ENCODE data around the gene DDAH1.
"Not testable (repeated sequence)": the region's sequence is repeated elsewhere in the genome, so short reads cannot be mapped to it uniquely, and the experiment has no call there.

DDAH1 gene

GRCh38 chr1:85470130-85470529, 5.2 kb upstream of the DDAH1 start:
- DNase-seq (ENCODE audit: low read depth), result not testable (repeated sequence)

GRCh38 chr1:85467929-85468540, 3.1 kb upstream of the DDAH1 start:
- no peak for DNase-seq (ENCODE audit: low read depth)

- no peak for DNase-seq (ENCODE audit: low read depth)
Observed at GRCh38 chr1:85467036-85467435, 2.1 kb upstream of the DDAH1 start.

- no peak for DNase-seq (ENCODE audit: low read depth)
Observed at GRCh38 chr1:85465786-85466134, 801 bp upstream of the DDAH1 start.

- DNase-seq (ENCODE audit: low read depth), result no peak
Observed at GRCh38 chr1:85464497-85465098, 361 bp downstream of the DDAH1 start.

GRCh38 chr1:85463731-85464496, 1.0 kb downstream of the DDAH1 start:
- no peak for DNase-seq (ENCODE audit: low read depth)

GRCh38 chr1:85462931-85463649, 1.9 kb downstream of the DDAH1 start:
- DNase-seq (ENCODE audit: low read depth), result no peak

GRCh38 chr1:85461216-85461918, 3.6 kb downstream of the DDAH1 start:
- no peak for DNase-seq (ENCODE audit: low read depth)

GRCh38 chr1:85460555-85461088, 4.3 kb downstream of the DDAH1 start:
- DNase-seq (ENCODE audit: low read depth), result no peak

- DNase-seq (ENCODE audit: low read depth), result no peak
Observed at GRCh38 chr1:85459290-85459689, 5.7 kb downstream of the DDAH1 start.

GRCh38 chr1:85454214-85454613, 10.7 kb downstream of the DDAH1 start:
- no peak for DNase-seq (ENCODE audit: low read depth)

- no peak for DNase-seq (ENCODE audit: low read depth)
Observed at GRCh38 chr1:85453640-85454194, 11.2 kb downstream of the DDAH1 start.

- DNase-seq (ENCODE audit: low read depth), result no peak
Observed at GRCh38 chr1:85452948-85453347, 12.0 kb downstream of the DDAH1 start.

GRCh38 chr1:85451236-85451830, 13.6 kb downstream of the DDAH1 start:
- no peak for DNase-seq (ENCODE audit: low read depth)

- no peak for DNase-seq (ENCODE audit: low read depth)
Observed at GRCh38 chr1:85450832-85451231, 14.1 kb downstream of the DDAH1 start.

GRCh38 chr1:85449356-85449755, 15.6 kb downstream of the DDAH1 start:
- no peak for DNase-seq (ENCODE audit: low read depth)

- no peak for DNase-seq (ENCODE audit: low read depth)
Observed at GRCh38 chr1:85448358-85448757, 16.6 kb downstream of the DDAH1 start.

GRCh38 chr1:85447006-85447943, 17.7 kb downstream of the DDAH1 start:
- DNase-seq (ENCODE audit: low read depth), result no peak

- DNase-seq (ENCODE audit: low read depth), result no peak
Observed at GRCh38 chr1:85445906-85446305, 19.1 kb downstream of the DDAH1 start.

- no peak for DNase-seq (ENCODE audit: low read depth)
Observed at GRCh38 chr1:85444381-85444780, 20.6 kb downstream of the DDAH1 start.

All from CMK (cell line).